ENCODE results near the gene UBE3C. TPM values are rescaled to one million over a fixed set of nuclear protein-coding genes. Genes with fewer than 3 reads are reported as not detected.

The UBE3C gene
- total and polyA plus RNA-seq, 2 of the 13 experiments (the other 11 are each of a cell fraction or from before 2014, with no cell fraction given): 27.0 to 48.2 TPM

DNA sequence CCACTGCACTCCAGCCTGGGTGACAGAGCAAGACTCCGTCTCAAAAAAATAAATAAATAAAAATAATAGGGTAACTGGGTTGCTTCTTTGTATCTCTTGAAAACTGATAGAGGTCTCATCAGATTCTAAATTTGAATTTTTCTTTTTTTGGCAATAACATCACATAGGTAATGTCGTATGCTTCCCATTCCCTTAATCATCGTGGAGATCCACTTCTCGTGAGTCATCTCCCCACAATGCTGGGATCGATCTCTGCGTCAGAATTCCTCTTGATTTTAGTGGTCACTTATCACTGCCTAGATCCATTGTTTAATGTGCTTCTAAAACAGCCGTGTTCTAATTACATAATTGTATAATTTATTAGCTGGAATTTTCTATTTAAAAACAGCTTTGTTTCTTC, 127.5 kb downstream of the UBE3C start:
- BruUV-seq (replicated peaks): no TSS peak
- Histone ChIP-seq H3K27me3 (ENCODE audit: control insufficient read depth in 1 of 2, insufficient read depth in 2 of 2, low read length in 2 of 2) (no peaks in the 10 kb centered on the region), H3K9ac (ENCODE audit: insufficient read depth, low read depth, low read length) (no peak overlapping the region), H3K79me2 (ENCODE audit: insufficient read depth, low read length) (no peaks in the 10 kb centered on the region), H3K27ac (ENCODE audit: extremely low read length, insufficient read depth, low read length) (no peak overlapping the region), H3K36me3 (replicated peaks in 1 of 2; ENCODE audit: control insufficient read depth in 1 of 2, insufficient read depth in 2 of 2, low read length in 2 of 2) (peaks cover 10 to 53% of the 10 kb centered on the region in 2 experiments), H2AFZ (ENCODE audit: low read length) (no peak overlapping the region), H3K4me1 (ENCODE audit: insufficient read depth, low read length) (peaks cover under 1% of the 10 kb centered on the region), H4K20me1 (ENCODE audit: insufficient read depth, low read length) (no peaks in the 10 kb centered on the region), H3K4me2 (ENCODE audit: low read depth, low read length) (no peak overlapping the region), H3K4me3 (replicated peaks in 1 of 3; ENCODE audit: insufficient read depth in 1 of 3, low read depth in 2 of 3, low read length in 3 of 3) (no peak overlapping the region), H3K9me3 (ENCODE audit: low read length) (no peaks in the 10 kb centered on the region)
- ChIA-PET CTCF (ENCODE audit: low intra/inter-chr PET ratio, low total read pairs) (no interaction called here), POLR2A (no interaction called here)
- intact Hi-C loops (cut with micrococcal nuclease; ENCODE audit: unreplicated experiment): no loop called here
- 94% methylated on average over 7 of the region's 7 CpGs for WGBS (ENCODE audit: low lambda C conversion rate)
- TF ChIP-seq, protein P1, sequence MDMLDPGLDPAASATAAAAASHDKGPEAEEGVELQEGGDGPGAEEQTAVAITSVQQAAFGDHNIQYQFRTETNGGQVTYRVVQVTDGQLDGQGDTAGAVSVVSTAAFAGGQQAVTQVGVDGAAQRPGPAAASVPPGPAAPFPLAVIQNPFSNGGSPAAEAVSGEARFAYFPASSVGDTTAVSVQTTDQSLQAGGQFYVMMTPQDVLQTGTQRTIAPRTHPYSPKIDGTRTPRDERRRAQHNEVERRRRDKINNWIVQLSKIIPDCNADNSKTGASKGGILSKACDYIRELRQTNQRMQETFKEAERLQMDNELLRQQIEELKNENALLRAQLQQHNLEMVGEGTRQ (IDR thresholded peaks at IDR 0.05; ENCODE audit: low read depth, low read length): no peak
- TF ChIP-seq, protein P1 (CRISPR knock-in tag; IDR thresholded peaks at IDR 0.05; ENCODE audit: borderline replicate concordance): no peak
- no peak for TF ChIP-seq ZFP1 (CRISPR knock-in tag; IDR thresholded peaks at IDR 0.05)
- TF ChIP-seq ZNF354B (CRISPR knock-in tag; IDR thresholded peaks at IDR 0.05): no peak
- TF ChIP-seq ZKSCAN1 (IDR thresholded peaks at IDR 0.05; ENCODE audit: low read length): no peak
- TF ChIP-seq PHF8 (CRISPR knock-in tag; IDR thresholded peaks at IDR 0.05): no peak
- TF ChIP-seq, protein P2, sequence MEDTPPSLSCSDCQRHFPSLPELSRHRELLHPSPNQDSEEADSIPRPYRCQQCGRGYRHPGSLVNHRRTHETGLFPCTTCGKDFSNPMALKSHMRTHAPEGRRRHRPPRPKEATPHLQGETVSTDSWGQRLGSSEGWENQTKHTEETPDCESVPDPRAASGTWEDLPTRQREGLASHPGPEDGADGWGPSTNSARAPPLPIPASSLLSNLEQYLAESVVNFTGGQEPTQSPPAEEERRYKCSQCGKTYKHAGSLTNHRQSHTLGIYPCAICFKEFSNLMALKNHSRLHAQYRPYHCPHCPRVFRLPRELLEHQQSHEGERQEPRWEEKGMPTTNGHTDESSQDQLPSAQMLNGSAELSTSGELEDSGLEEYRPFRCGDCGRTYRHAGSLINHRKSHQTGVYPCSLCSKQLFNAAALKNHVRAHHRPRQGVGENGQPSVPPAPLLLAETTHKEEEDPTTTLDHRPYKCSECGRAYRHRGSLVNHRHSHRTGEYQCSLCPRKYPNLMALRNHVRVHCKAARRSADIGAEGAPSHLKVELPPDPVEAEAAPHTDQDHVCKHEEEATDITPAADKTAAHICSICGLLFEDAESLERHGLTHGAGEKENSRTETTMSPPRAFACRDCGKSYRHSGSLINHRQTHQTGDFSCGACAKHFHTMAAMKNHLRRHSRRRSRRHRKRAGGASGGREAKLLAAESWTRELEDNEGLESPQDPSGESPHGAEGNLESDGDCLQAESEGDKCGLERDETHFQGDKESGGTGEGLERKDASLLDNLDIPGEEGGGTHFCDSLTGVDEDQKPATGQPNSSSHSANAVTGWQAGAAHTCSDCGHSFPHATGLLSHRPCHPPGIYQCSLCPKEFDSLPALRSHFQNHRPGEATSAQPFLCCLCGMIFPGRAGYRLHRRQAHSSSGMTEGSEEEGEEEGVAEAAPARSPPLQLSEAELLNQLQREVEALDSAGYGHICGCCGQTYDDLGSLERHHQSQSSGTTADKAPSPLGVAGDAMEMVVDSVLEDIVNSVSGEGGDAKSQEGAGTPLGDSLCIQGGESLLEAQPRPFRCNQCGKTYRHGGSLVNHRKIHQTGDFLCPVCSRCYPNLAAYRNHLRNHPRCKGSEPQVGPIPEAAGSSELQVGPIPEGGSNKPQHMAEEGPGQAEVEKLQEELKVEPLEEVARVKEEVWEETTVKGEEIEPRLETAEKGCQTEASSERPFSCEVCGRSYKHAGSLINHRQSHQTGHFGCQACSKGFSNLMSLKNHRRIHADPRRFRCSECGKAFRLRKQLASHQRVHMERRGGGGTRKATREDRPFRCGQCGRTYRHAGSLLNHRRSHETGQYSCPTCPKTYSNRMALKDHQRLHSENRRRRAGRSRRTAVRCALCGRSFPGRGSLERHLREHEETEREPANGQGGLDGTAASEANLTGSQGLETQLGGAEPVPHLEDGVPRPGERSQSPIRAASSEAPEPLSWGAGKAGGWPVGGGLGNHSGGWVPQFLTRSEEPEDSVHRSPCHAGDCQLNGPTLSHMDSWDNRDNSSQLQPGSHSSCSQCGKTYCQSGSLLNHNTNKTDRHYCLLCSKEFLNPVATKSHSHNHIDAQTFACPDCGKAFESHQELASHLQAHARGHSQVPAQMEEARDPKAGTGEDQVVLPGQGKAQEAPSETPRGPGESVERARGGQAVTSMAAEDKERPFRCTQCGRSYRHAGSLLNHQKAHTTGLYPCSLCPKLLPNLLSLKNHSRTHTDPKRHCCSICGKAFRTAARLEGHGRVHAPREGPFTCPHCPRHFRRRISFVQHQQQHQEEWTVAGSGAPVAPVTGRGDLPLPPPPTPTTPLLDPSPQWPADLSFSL (CRISPR knock-in tag; IDR thresholded peaks at IDR 0.05): no peak
- no peak for TF ChIP-seq KMT2B (CRISPR knock-in tag; IDR thresholded peaks at IDR 0.05)
- no peak for TF ChIP-seq ELF1 (CRISPR knock-in tag; IDR thresholded peaks at IDR 0.05)
- TF ChIP-seq ZNF761 (CRISPR knock-in tag; conservative IDR thresholded peaks at IDR 0.05): no peak
- no peak for TF ChIP-seq PTBP1 (IDR thresholded peaks at IDR 0.05; ENCODE audit: low read depth, low read length, poor library complexity, severe bottlenecking)
- TF ChIP-seq IKZF4 (CRISPR knock-in tag; IDR thresholded peaks at IDR 0.05; ENCODE audit: borderline replicate concordance, low read depth, not compliant biosample characterization): no peak
- TF ChIP-seq, protein P3, sequence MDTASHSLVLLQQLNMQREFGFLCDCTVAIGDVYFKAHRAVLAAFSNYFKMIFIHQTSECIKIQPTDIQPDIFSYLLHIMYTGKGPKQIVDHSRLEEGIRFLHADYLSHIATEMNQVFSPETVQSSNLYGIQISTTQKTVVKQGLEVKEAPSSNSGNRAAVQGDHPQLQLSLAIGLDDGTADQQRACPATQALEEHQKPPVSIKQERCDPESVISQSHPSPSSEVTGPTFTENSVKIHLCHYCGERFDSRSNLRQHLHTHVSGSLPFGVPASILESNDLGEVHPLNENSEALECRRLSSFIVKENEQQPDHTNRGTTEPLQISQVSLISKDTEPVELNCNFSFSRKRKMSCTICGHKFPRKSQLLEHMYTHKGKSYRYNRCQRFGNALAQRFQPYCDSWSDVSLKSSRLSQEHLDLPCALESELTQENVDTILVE (CRISPR knock-in tag; IDR thresholded peaks at IDR 0.05): no peak
- TF ChIP-seq ZNF160 (CRISPR knock-in tag; IDR thresholded peaks at IDR 0.05): no peak
- in situ Hi-C loops (cut with HindIII; ENCODE audit: extremely low pct_ligation_motif_present, low pct_unique_long_range_greater_than_20kb): loop anchor here (25.0 kb wide), 1 partner anchor 304 kb away; no protein-coding TSS in a partner anchor
- DNase-seq (ENCODE audit: low spot score) (no peak), FAIRE-seq (no peak), ATAC-seq (no peak)

Data from HepG2 (cell line).